GM21737 (cell line): ENCODE data around the gene IMMP2L.
A peak's percentile ranks its signal among the peaks of the same experiment; 100 is the strongest.
"Not testable (repeated sequence)": the region's sequence is repeated elsewhere in the genome, so short reads cannot be mapped to it uniquely, and the experiment has no call there.

Experiments
- ATAC-seq: cut with Tn5 transposase; IDR thresholded peaks from one replicate; pipeline ENCODE4 v1.9.1; 2021; ENCODE audit warnings: mild to moderate bottlenecking, moderate library complexity; ENCODE audit not compliant: unreplicated experiment

The IMMP2L gene

GRCh38 chr7:111358915-111359314 is 203.4 kb downstream of the IMMP2L start:
- ATAC-seq: no peak

DNA sequence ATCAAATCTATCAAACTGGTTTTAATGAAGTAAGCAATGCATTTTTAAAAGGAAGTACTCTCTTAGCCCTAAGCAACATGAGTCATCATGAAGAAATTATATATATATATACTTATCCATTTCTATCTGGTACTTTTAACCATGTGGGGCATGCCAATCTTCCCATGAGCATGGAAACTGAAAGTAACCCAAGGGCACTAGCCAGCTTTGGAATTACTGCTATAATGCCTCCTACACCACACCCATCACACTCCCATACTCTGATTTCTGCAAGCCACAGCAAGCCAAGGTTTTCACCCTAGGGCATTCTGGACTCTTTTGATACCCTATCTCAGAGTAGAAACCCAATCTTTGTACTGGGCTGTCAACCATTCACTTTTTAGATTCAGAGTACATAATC is 204.6 kb downstream of the IMMP2L start:
- no peak for ATAC-seq

GRCh38 chr7:111356941-111357340 is 205.4 kb downstream of the IMMP2L start:
- ATAC-seq: no peak

- ATAC-seq: no peak
Observed at GRCh38 chr7:111352319-111352718, 210.0 kb downstream of the IMMP2L start.

DNA sequence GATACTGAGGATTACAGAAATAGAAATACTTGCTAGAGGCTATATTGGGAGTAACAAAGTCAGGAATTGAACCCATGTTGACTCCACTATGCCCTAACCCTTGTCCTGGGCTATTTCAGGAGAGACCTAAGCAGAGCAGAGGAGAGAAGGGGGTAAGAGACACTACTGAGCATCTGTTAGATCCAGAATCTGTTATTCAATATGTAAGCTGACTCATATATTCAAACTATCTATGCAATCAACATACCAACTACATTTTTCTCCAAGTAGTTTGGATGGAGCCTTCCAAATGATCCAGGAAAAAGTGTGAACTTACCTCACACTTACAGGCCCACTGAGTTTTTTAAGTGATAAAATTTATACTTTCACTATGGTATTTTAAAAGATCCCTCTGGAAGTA is 216.1 kb downstream of the IMMP2L start:
- ATAC-seq: no peak

- no peak for ATAC-seq
Observed at GRCh38 chr7:111343017-111343416, 219.3 kb downstream of the IMMP2L start.

DNA sequence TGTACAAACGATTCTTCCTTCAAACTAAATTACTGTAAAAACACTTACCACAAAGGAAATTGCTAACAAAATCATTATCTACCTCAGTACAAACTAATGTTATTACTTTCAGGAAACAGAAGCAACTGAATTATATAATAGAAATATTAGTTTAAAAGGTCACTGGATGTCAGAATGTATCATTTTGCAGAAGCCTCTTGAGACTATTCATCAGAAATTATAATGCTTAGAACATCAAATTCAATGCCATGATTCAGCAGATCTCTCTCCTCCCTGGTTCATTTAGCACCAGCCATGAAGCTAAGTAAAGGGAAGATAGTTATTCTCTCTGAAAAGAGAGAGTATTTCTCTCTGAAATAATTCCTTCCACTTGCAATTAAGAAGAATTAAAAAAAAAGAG is 223.3 kb downstream of the IMMP2L start:
- ATAC-seq: no peak

GRCh38 chr7:111333010-111333409 is 229.3 kb downstream of the IMMP2L start:
- no peak for ATAC-seq

- no peak for ATAC-seq
Observed at GRCh38 chr7:111330235-111330523, 232.1 kb downstream of the IMMP2L start.

DNA sequence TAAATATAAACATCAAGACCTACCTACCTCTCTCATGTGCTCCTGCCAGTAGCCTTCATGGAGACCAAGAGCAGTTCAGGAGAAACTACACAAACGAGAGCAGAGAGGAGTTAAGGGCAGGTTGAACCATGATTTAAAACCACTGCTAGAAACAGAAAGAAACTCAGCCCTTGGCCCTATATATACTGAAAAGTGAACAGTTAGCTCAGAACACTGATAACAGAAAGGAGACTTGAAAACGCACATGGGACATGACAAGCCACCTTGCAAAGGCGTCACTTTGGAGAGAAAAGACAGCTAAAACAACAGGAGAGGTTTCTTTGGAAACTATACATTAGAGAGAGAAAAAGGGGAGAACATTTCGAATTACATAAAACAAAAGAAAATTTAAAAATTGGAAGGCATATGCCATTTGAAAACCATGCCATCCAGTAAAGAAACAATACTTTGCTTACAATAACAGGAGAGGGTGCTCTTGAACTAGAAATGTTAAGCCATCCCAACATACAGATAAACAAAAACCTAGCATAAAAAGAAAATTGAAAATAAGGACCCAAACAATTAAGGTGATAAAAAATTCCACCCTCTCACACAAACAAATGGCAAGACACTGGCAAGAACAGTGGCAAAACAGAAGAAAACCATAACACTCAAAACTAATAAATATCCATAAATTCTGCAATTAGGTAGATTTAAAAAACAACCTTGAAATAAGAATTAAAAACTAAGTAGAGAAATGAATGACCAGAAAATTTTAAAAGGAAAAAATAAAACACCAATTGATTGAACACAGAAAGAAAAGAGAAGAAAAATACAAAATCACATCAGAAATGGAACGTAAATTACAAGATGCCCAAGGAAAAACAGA is 232.7 kb downstream of the IMMP2L start:
- ATAC-seq: no peak

DNA sequence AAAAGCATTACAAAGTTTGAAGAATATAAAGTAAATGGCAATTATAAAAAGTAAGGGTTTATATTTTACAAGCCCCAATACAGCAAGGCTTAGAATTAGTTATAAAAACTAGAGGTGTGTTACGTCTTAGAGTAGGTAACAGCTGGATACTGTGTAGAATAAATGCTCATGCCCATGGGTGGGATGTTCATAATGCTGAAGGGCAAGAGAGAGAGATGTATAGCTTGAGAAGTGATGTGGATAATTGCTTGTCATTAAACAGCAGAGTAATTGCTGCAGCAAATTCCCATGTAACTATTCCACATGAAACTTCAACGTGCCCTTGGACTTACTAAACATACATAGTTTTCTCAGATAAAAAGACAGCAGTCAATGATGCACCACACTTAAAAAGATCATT is 233.8 kb downstream of the IMMP2L start:
- no peak for ATAC-seq

DNA sequence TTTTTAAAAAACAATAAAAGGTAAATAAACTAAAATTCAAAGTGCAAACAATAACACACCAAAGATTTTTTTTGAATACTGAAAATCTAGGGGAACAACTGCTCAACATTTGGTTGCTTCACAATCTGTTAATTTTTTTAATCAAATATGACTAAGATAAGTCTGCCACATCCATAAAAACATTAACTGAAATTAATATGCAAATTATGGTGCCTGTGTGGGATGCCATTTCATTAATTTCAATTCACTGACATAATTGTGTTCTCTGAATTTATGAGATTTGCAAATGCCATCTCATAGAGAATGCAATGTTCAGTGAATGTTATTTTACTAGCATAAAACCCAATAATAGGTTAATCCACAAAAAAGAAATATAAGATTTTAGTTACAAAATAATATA is 237.5 kb downstream of the IMMP2L start:
- ATAC-seq: no peak

GRCh38 chr7:111324228-111324627 is 238.1 kb downstream of the IMMP2L start:
- peak; percentile 56 for ATAC-seq

GRCh38 chr7:111323670-111324069 is 238.6 kb downstream of the IMMP2L start:
- ATAC-seq: not testable (repeated sequence)

DNA sequence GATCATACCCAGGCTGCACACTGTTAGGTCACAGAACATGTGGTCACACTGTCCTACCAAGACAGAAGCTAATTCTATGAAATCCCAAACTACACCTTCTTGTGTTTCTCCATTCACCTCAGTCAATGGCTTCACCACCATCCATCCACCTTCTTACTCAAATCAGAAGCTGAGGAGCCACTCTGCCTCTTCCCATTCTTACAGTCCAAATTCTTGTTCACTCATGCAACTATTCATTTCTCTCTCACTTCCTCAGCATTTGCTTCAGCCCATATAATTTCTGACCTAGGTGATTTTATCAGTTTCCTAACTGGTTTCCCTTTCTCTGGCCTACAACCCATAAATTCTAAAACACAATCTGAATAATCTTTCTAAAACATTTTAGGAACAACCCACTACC is 242.2 kb downstream of the IMMP2L start:
- no peak for ATAC-seq

GRCh38 chr7:111312966-111313365 is 249.3 kb downstream of the IMMP2L start:
- no peak for ATAC-seq

- ATAC-seq: no peak
Observed at GRCh38 chr7:111308691-111309090, 253.6 kb downstream of the IMMP2L start.

DNA sequence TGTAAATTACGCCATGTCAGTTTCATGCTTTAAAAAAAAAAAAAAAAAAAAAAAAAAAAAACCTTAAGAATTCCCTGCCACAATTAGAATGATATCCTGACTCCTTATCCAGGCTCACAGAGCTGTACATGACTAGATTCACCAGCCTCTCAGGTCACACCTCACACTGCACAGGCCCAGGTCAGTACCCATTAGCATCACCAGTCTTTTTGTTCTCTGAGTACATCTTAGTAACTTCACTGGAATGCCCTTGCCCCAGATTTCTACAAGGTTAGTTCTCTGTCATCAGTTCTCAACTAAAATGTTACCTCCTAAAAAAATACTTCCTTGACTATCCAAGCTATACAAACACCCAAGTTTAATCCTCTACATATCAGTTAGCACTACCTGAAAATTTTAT is 260.4 kb downstream of the IMMP2L start:
- no peak for ATAC-seq

DNA sequence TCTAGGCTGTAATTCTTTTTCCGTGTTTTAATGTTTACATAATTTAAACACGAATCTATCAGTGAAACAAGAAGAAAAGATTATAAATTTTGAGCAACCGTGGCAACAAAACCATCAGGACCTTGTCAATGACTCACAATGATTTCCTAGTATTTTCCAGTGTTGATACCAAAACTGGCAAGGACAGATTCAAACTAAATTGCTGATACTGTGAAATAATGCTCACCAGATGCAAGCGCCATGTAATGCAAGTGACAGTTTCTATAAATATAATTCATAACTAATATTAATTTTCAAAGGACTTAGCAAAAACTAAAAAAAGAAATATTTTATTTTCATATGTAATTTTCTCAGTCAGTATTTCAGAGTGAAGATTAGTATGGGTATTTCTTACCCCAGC is 267.8 kb downstream of the IMMP2L start:
- no peak for ATAC-seq

GRCh38 chr7:111292026-111292470 is 270.2 kb downstream of the IMMP2L start:
- ATAC-seq: no peak

DNA sequence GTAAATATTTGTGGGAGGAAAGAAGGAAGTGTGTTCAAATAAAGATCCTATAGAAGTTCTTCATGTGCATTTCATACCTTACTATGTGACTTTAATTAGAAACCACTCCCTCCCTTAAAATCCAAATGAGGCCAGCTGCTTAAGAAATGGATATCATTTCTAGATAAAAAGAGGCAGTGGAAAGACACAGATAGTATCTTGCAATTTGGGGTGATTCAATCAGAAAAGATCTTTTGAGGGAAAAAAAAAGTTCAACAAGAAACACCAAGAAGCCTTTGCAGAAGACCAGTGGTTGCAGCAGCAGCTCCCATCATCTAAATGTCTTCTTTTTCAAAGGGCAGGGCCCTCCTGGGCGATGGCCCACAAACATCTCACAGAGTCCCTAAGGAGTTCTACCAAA is 271.3 kb downstream of the IMMP2L start:
- no peak for ATAC-seq

GRCh38 chr7:111290419-111290818 is 271.9 kb downstream of the IMMP2L start:
- no peak for ATAC-seq

DNA sequence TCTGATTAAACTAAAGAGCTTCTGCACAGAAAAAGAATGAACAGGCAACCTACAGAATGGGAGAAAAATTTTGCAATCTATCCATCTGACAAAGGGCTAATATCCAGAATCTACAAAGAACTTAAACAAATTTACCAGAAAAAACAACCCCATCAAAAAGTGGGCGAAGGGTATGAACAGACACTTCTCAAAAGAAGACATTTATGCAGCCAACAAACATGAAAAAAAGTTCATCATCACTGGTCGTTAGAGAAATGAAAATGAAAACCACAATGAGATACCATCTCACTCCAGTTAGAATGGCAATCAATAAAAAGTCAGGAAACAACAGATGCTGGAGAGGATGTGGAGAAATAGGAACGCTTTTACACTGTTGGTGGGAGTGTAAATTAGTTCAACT is 273.9 kb downstream of the IMMP2L start:
- ATAC-seq: not testable (repeated sequence)
